MCF 10A (cell line): ENCODE measurements around the gene REPS2. TPM values are rescaled to one million over a fixed set of nuclear protein-coding genes. Genes with fewer than 3 reads are reported as not detected.

Experiments used
- BruUV-seq: library from RNA; stranded (reverse); fragments of 400-500 nt; replicated peaks from 2 replicates; lab custom pipeline; 2021; lab: Mats Ljungman, UMichigan
- CTCF ChIA-PET: fragments of 300-600 bp; sonication (Branson Sonifier 250); formaldehyde crosslinking; extraction: SDS; loops from one replicate; lab custom pipeline; 2021; ENCODE audit warnings: antibody characterized with exemption, inconsistent platforms; lab: Yijun Ruan, JAX
- POLR2A ChIA-PET: fragments of 300-600, 350-650 bp; sonication (Branson Sonifier 250); formaldehyde crosslinking; extraction: SDS; loops from one replicate; lab custom pipeline; 2020; ENCODE audit warnings: antibody characterized with exemption, inconsistent platforms; lab: Yijun Ruan, JAX
- DNase-seq: peaks from one replicate; pipeline ENCODE4 v3.0.0-alpha.2; 2018; ENCODE audit not compliant: unreplicated experiment
- H3K27ac Mint-ChIP-seq: one replicate; pipeline ENCODE4 v1.8.0; 2022; ENCODE audit warnings: mild to moderate bottlenecking, low read depth, mixed read lengths; ENCODE audit not compliant: unreplicated experiment
- H3K27me3 Mint-ChIP-seq: one replicate; pipeline ENCODE4 v1.8.0; 2022; ENCODE audit warnings: mixed read lengths; ENCODE audit not compliant: insufficient read depth, unreplicated experiment
- H3K36me3 Mint-ChIP-seq: one replicate; pipeline ENCODE4 v1.8.0; 2022; ENCODE audit warnings: mild to moderate bottlenecking, moderate library complexity, mixed read lengths; ENCODE audit not compliant: insufficient read depth, unreplicated experiment
- H3K4me1 Mint-ChIP-seq: one replicate; pipeline ENCODE4 v1.8.0; 2022; ENCODE audit warnings: mixed read lengths; ENCODE audit not compliant: insufficient read depth, unreplicated experiment
- H3K4me3 Mint-ChIP-seq: one replicate; pipeline ENCODE4 v1.8.0; 2022; ENCODE audit warnings: mild to moderate bottlenecking, moderate library complexity, mixed read lengths; ENCODE audit not compliant: unreplicated experiment
- H3K9me3 Mint-ChIP-seq: one replicate; pipeline ENCODE4 v1.8.0; 2022; ENCODE audit warnings: mixed read lengths; ENCODE audit not compliant: unreplicated experiment
- CTCF ChIP-seq: fragments of 200-600 bp; IDR thresholded peaks from one replicate; pipeline ENCODE4 v1.8.0; 2022; ENCODE audit warnings: antibody characterized with exemption, mild to moderate bottlenecking; ENCODE audit not compliant: unreplicated experiment
- intact Hi-C: fragments of 100-400 bp; cut with micrococcal nuclease; formaldehyde crosslinking; loops from 2 replicates; pipeline ENCODE4 v1.14.1; 2022
- total RNA-seq: library from RNA; stranded (reverse); gene quantifications from 2 replicates; pipeline ENCODE4 v1.2.3, GENCODE V29; 2022

The REPS2 gene
- total RNA-seq, 1 experiment from 2014 or later: 8.1 TPM

- H3K27ac Mint-ChIP-seq: no peak overlapping the region
- peaks cover 61% of the 10 kb centered on the region for H3K27me3 Mint-ChIP-seq
- POLR2A ChIA-PET: interaction anchor here (0.8 kb wide), 1 partner anchor 178 kb away, joined by 3 read pairs; no protein-coding TSS in a partner anchor
- H3K4me1 Mint-ChIP-seq: peaks cover under 1% of the 10 kb centered on the region
- CTCF ChIA-PET: interaction anchor here (0.6 to 10.2 kb wide), 3 partner anchors 25 to 1661 kb away, joined by 4 to 41 read pairs (median 4); no protein-coding TSS in a partner anchor
- no peak overlapping the region for H3K4me3 Mint-ChIP-seq
- intact Hi-C loops: no loop called here
- no peak for TF ChIP-seq CTCF
- BruUV-seq: no TSS peak
- peaks cover 13% of the 10 kb centered on the region for H3K36me3 Mint-ChIP-seq
- peak; percentile 63 for DNase-seq
- H3K9me3 Mint-ChIP-seq: no peaks in the 10 kb centered on the region
Observed at GRCh38 chrX:17021851-17022604, 75.6 kb downstream of the REPS2 start.

GRCh38 chrX:17023661-17024060 lies 77.2 kb downstream of the REPS2 start:
- intact Hi-C loops: no loop called here
- CTCF ChIA-PET: interaction anchor here (0.8 to 10.2 kb wide), 2 partner anchors 10 to 23 kb away, joined by 8 to 41 read pairs; no protein-coding TSS in a partner anchor
- no peak for TF ChIP-seq CTCF

GRCh38 chrX:17024886-17025285 lies 78.4 kb downstream of the REPS2 start:
- no peaks in the 10 kb centered on the region for H3K9me3 Mint-ChIP-seq
- no peak for TF ChIP-seq CTCF
- no TSS peak for BruUV-seq
- CTCF ChIA-PET: interaction anchor here (10.2 kb wide), 1 partner anchor 22 kb away, joined by 41 read pairs; no protein-coding TSS in a partner anchor
- intact Hi-C loops: no loop called here
- H3K27ac Mint-ChIP-seq: no peak overlapping the region
- no peak for DNase-seq
- H3K27me3 Mint-ChIP-seq: peaks cover 72% of the 10 kb centered on the region
- H3K4me3 Mint-ChIP-seq: no peak overlapping the region
- POLR2A ChIA-PET: interaction anchor here (0.7 kb wide), 1 partner anchor 21 kb away, joined by 3 read pairs; no protein-coding TSS in a partner anchor
- peaks cover 9% of the 10 kb centered on the region for H3K4me1 Mint-ChIP-seq
- H3K36me3 Mint-ChIP-seq: peaks cover 5% of the 10 kb centered on the region

More at GRCh38 chrX:17023661-17024060, 77.2 kb downstream of the REPS2 start:
- H3K9me3 Mint-ChIP-seq: no peaks in the 10 kb centered on the region
- H3K27ac Mint-ChIP-seq: no peak overlapping the region
- peaks cover 9% of the 10 kb centered on the region for H3K4me1 Mint-ChIP-seq
- H3K36me3 Mint-ChIP-seq: peaks cover 10% of the 10 kb centered on the region
- BruUV-seq: no TSS peak
- no peak for DNase-seq
- H3K4me3 Mint-ChIP-seq: no peak overlapping the region
- H3K27me3 Mint-ChIP-seq: peaks cover 72% of the 10 kb centered on the region
- POLR2A ChIA-PET: interaction anchor here (1.1 kb wide), 1 partner anchor 238 kb away, joined by 3 read pairs; no protein-coding TSS in a partner anchor

- Mint-ChIP-seq H3K4me1 (peaks cover 9% of the 10 kb centered on the region), H3K27ac (peak overlapping the region; percentile 25), H3K27me3 (peaks cover 69% of the 10 kb centered on the region), H3K36me3 (peaks cover 5% of the 10 kb centered on the region), H3K9me3 (no peaks in the 10 kb centered on the region), H3K4me3 (no peak overlapping the region)
- no peak for DNase-seq
- BruUV-seq: no TSS peak
- no peak for TF ChIP-seq CTCF
- ChIA-PET POLR2A (no interaction called here), CTCF (interaction anchor here (10.2 kb wide), 1 partner anchor 21 kb away, joined by 41 read pairs; no protein-coding TSS in a partner anchor)
- intact Hi-C loops: no loop called here
Observed at GRCh38 chrX:17025621-17026302, 79.3 kb downstream of the REPS2 start.
